ENCODE data around the gene PHACTR3. TPM values are rescaled to one million over a fixed set of nuclear protein-coding genes. Genes with fewer than 3 reads are reported as not detected.

PHACTR3 gene
- total RNA-seq, 1 donor from 2014 or later, result not detected

DNA sequence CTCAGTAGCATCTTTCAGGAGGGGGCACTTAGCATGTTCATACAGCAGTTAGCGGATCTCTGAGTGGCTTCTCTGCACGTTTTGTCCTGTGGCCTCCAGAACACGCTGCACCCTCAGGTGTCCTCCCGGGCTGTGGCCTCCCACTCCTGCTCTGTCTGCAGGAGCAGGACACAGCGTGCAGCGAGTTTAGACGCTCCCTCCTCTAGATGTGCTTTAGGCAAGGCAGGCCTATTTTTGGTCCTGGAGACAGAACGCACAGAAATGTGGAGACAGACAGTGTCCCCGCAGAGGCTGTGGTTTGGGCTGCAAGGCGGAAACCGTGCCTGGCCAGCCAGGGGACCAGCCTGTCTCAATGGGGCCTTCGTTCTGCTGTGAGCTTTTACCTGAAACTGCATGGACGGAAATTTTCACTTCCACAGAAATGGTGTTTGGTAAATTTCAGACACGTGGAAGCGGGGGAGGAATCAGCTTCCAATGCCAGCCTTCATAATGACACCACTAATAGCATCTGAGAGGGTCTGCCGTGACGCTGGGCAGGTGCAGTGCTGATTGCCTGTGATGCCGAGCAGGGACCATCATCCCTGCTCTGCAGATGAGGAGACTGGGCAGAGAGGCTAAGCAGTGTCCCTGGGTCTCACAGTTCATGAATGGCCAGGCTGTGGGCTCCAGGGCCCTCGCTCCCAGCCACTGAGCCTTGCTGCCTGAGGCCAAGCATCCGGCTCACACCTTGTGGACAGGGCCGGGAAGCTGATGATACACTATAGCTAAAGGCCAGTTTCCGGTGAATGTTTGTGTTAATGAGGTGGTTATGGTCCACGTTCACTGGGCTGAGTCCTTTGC lies 208.2 kb downstream of the PHACTR3 start:
- no peak for DNase-seq (ENCODE audit: low spot score)
- Mint-ChIP-seq H3K4me1 (ENCODE audit: low read depth) (no peaks in the 10 kb centered on the region), H3K27me3 (ENCODE audit: low read depth) (peaks cover 19% of the 10 kb centered on the region), H3K36me3 (ENCODE audit: low read depth) (no peaks in the 10 kb centered on the region), H3K27ac (ENCODE audit: unreplicated experiment) (no peak overlapping the region), H3K9me3 (ENCODE audit: low read depth) (no peaks in the 10 kb centered on the region), H3K4me3 (ENCODE audit: unreplicated experiment) (no peak overlapping the region)
- TF ChIP-seq, protein P1, sequence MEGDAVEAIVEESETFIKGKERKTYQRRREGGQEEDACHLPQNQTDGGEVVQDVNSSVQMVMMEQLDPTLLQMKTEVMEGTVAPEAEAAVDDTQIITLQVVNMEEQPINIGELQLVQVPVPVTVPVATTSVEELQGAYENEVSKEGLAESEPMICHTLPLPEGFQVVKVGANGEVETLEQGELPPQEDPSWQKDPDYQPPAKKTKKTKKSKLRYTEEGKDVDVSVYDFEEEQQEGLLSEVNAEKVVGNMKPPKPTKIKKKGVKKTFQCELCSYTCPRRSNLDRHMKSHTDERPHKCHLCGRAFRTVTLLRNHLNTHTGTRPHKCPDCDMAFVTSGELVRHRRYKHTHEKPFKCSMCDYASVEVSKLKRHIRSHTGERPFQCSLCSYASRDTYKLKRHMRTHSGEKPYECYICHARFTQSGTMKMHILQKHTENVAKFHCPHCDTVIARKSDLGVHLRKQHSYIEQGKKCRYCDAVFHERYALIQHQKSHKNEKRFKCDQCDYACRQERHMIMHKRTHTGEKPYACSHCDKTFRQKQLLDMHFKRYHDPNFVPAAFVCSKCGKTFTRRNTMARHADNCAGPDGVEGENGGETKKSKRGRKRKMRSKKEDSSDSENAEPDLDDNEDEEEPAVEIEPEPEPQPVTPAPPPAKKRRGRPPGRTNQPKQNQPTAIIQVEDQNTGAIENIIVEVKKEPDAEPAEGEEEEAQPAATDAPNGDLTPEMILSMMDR (IDR thresholded peaks at IDR 0.05), result no peak

DNA sequence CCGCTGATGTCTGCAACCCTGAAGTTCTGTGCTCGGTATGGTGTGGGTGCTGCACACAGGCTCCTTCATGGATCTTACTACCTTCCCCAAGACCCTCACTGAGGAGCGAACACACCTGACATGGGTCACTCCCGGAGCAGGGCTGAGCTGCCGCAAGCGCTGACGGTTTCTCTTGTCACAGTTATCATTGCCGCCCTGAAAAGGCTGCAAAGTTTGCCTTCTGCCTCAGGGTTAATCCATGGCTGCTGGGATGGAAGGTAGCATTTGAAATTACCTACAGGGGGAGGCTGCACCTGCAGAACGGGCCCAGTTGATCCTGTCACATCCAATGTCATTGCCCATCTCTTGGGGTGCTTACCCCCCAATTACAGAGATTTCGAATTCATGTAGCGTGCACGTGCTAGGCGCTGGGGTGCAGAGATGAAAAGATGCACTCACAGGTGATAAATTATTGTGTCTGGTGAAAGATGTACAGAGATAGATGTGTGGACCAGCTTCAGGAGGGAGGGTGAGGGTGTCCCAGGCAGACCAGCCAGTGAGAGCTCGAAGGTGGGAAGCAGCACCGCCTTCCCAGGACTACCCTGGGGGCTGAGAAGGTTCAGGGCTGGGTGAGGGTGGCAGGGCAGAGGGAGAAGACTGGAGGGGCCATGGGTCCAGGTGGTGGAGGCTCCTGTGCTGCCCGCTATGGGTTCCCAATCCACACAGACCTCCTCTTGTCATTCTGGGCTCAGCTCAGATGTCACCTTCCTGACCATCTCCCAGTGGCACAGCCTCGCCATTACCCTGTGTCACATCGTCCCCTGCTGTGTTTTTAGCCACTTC lies 209.0 kb downstream of the PHACTR3 start:
- Mint-ChIP-seq H3K9me3 (ENCODE audit: low read depth) (no peaks in the 10 kb centered on the region), H3K27ac (ENCODE audit: unreplicated experiment) (no peak overlapping the region), H3K4me1 (ENCODE audit: low read depth) (no peaks in the 10 kb centered on the region), H3K27me3 (ENCODE audit: low read depth) (peaks cover 23% of the 10 kb centered on the region), H3K4me3 (ENCODE audit: unreplicated experiment) (no peak overlapping the region), H3K36me3 (ENCODE audit: low read depth) (no peaks in the 10 kb centered on the region)
- DNase-seq (ENCODE audit: low spot score), result no peak
- TF ChIP-seq, protein P1 (IDR thresholded peaks at IDR 0.05), result no peak

DNA sequence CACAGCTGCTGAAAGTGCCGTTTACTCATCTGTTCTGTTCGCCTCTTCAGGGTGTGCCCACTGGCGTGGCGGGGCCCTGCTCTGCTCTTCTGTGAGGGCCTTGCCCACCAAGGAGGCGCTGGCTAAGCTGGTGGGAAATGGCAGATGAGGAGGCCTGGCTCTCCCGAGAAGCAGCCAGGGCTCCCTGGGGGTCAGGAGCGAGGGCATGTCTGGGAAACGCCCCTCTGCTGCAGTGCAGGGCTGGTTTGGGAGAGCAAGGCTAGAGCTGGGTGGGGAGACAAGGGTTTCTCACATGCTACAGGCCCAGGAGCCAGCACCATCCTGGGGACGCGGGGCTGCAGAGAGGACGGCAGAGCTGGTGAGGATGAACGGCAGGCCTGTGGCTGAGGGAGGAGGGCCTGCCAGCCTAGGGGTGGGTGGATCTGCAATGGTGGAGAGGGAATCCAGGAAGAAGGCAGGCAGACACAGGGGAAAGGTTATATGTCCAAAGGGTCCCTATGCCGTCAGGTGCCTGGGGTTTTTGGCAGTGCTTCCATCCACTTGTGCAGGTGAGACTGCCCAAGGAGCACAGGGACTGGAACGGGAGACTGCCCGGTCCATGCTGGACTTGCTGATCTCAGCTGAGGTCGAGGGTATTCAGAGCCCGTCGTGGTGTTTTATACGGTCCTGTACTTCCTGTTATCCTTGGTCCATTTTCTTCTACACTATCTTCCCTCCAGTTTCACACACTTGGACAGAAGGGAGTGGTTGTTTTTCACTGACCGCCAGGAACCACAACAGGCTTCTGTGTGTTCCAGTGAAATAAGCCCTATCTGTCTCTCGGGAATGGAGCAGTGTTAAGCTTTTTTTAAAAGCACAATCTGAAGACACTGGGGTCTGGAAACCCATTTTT lies 209.9 kb downstream of the PHACTR3 start:
- H3K9me3 Mint-ChIP-seq (ENCODE audit: low read depth), result no peaks in the 10 kb centered on the region
- no peaks in the 10 kb centered on the region for H3K36me3 Mint-ChIP-seq (ENCODE audit: low read depth)
- DNase-seq (ENCODE audit: low spot score), result no peak
- no peak overlapping the region for H3K27ac Mint-ChIP-seq (ENCODE audit: unreplicated experiment)
- H3K27me3 Mint-ChIP-seq (ENCODE audit: low read depth), result peaks cover 29% of the 10 kb centered on the region
- no peak overlapping the region for H3K4me3 Mint-ChIP-seq (ENCODE audit: unreplicated experiment)
- no peaks in the 10 kb centered on the region for H3K4me1 Mint-ChIP-seq (ENCODE audit: low read depth)
- TF ChIP-seq, protein P1 (IDR thresholded peaks at IDR 0.05), result no peak

DNA sequence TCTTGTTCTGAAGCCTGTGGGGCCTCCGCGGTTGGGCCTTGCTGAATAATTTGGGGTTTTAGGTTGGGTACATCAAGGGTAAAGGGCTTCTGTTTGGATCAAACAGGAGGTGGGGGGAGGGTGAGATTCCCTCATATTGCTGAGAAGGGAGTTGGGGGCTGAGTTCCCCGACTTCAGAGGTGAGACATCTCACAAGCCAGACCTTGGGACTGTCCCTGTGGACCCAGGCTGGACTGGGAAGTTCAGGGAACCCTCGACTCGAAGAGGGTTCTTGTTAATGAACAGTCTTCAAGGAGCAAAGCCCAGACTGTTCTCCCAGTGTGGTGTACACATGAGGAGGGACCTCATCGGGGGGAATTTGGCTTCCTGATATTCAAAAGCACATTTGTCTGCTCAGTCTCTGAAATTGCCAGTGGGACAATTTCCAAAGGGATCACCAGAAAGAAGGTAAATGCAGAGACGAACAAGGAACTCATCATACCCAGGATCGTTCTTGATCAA lies 210.6 kb downstream of the PHACTR3 start:
- no peak overlapping the region for H3K27ac Mint-ChIP-seq (ENCODE audit: unreplicated experiment)
- no peaks in the 10 kb centered on the region for H3K36me3 Mint-ChIP-seq (ENCODE audit: low read depth)
- no peak for DNase-seq (ENCODE audit: low spot score)
- H3K9me3 Mint-ChIP-seq (ENCODE audit: low read depth), result no peaks in the 10 kb centered on the region
- H3K4me3 Mint-ChIP-seq (ENCODE audit: unreplicated experiment), result no peak overlapping the region
- TF ChIP-seq, protein P1 (IDR thresholded peaks at IDR 0.05), result no peak
- H3K4me1 Mint-ChIP-seq (ENCODE audit: low read depth), result no peaks in the 10 kb centered on the region
- peaks cover 30% of the 10 kb centered on the region for H3K27me3 Mint-ChIP-seq (ENCODE audit: low read depth)
